HG02970 (cell line): ENCODE measurements around the gene CHCHD6.

ENCODE experiments used
- ATAC-seq: cut with Tn5 transposase; IDR thresholded peaks from one replicate; pipeline ENCODE4 v1.9.1; 2021; ENCODE audit warnings: mild to moderate bottlenecking, moderate library complexity, moderate number of reproducible peaks; ENCODE audit not compliant: unreplicated experiment, low FRiP score

The CHCHD6 gene

GRCh38 chr3:126913524-126913923 is 209.5 kb downstream of the CHCHD6 start:
- no peak for ATAC-seq

- ATAC-seq = no peak
These were observed 210.2 kb downstream of the CHCHD6 start for GRCh38 chr3:126914226-126914625.

- no peak for ATAC-seq
These were observed 211.0 kb downstream of the CHCHD6 start for GRCh38 chr3:126915015-126915414.

GRCh38 chr3:126916546-126916945 is 212.5 kb downstream of the CHCHD6 start:
- no peak for ATAC-seq

GRCh38 chr3:126917232-126917804 is 213.3 kb downstream of the CHCHD6 start:
- ATAC-seq = no peak

- ATAC-seq = no peak
These were observed 214.3 kb downstream of the CHCHD6 start for GRCh38 chr3:126918355-126918821.

GRCh38 chr3:126921085-126921824 is 217.2 kb downstream of the CHCHD6 start:
- no peak for ATAC-seq

GRCh38 chr3:126922466-126922865 is 218.4 kb downstream of the CHCHD6 start:
- no peak for ATAC-seq

- ATAC-seq = no peak
These were observed 219.4 kb downstream of the CHCHD6 start for GRCh38 chr3:126923423-126923822.

- ATAC-seq = no peak
These were observed 219.9 kb downstream of the CHCHD6 start for GRCh38 chr3:126923895-126924294.

GRCh38 chr3:126924458-126924857 is 220.4 kb downstream of the CHCHD6 start:
- ATAC-seq = no peak

GRCh38 chr3:126925411-126926171 is 221.6 kb downstream of the CHCHD6 start:
- no peak for ATAC-seq

- no peak for ATAC-seq
These were observed 222.8 kb downstream of the CHCHD6 start for GRCh38 chr3:126926684-126927400.

- no peak for ATAC-seq
These were observed 223.3 kb downstream of the CHCHD6 start for GRCh38 chr3:126927401-126927750.

GRCh38 chr3:126927846-126928245 is 223.8 kb downstream of the CHCHD6 start:
- ATAC-seq = no peak

GRCh38 chr3:126928921-126929474 is 225.0 kb downstream of the CHCHD6 start:
- ATAC-seq = no peak

GRCh38 chr3:126930936-126931600 is 227.0 kb downstream of the CHCHD6 start:
- no peak for ATAC-seq

- no peak for ATAC-seq
These were observed 227.8 kb downstream of the CHCHD6 start for GRCh38 chr3:126931806-126932187.

- ATAC-seq = no peak
These were observed 228.3 kb downstream of the CHCHD6 start for GRCh38 chr3:126932188-126932931.
